Chondrocyte (in vitro differentiated cells): Measurements from ENCODE around the gene ELF1. TPM values are rescaled to one million over a fixed set of nuclear protein-coding genes. Genes with fewer than 3 reads are reported as not detected.
"Not testable (repeated sequence)": the region's sequence is repeated elsewhere in the genome, so short reads cannot be mapped to it uniquely, and the experiment has no call there.

Experiments
- DNase-seq: peaks from one replicate; pipeline ENCODE4 v3.0.0; 2021; ENCODE audit warnings: mixed read lengths, low spot score
- H3K27ac Mint-ChIP-seq: one replicate; pipeline ENCODE4 v1.8.0; 2021; ENCODE audit warnings: mild to moderate bottlenecking, moderate library complexity, mixed read lengths; ENCODE audit not compliant: unreplicated experiment
- H3K27me3 Mint-ChIP-seq: 2 replicates; pipeline ENCODE4 v1.8.0; 2021; ENCODE audit warnings: low read depth, mixed read lengths
- H3K36me3 Mint-ChIP-seq: 2 replicates; pipeline ENCODE4 v1.8.0; 2021; ENCODE audit warnings: low read depth, mixed read lengths
- H3K4me1 Mint-ChIP-seq: 2 replicates; pipeline ENCODE4 v1.8.0; 2021; ENCODE audit warnings: low read depth, mild to moderate bottlenecking, mixed read lengths
- H3K4me3 Mint-ChIP-seq: one replicate; pipeline ENCODE4 v1.8.0; 2021; ENCODE audit warnings: mild to moderate bottlenecking, moderate library complexity, mixed read lengths; ENCODE audit not compliant: unreplicated experiment
- H3K9me3 Mint-ChIP-seq: 2 replicates; pipeline ENCODE4 v1.8.0; 2021; ENCODE audit warnings: low read depth, mixed read lengths
- CTCF ChIP-seq: fragments of 200-600 bp; sonication (generic); IDR thresholded peaks from 2 replicates; pipeline ENCODE4 v1.5.0; 2021; ENCODE audit warnings: antibody characterized with exemption, mild to moderate bottlenecking, moderate library complexity
- total RNA-seq: library from RNA; stranded (reverse); gene quantifications from 3 replicates; pipeline ENCODE4 v1.2.1, GENCODE V29; 2021

The ELF1 gene
- total RNA-seq, 1 donor from 2014 or later: 45.8 TPM

- Mint-ChIP-seq H3K4me1 (peaks cover 41% of the 10 kb centered on the region), H3K27me3 (no peaks in the 10 kb centered on the region), H3K4me3 (no peak overlapping the region), H3K27ac (no peak overlapping the region), H3K36me3 (no peaks in the 10 kb centered on the region), H3K9me3 (no peaks in the 10 kb centered on the region)
- no peak for DNase-seq
- no peak for TF ChIP-seq CTCF
These were observed 38.7 kb downstream of the ELF1 start for GRCh38 chr13:40980461-40980860.

GRCh38 chr13:40979232-40979631 lies 39.9 kb downstream of the ELF1 start:
- H3K4me3 Mint-ChIP-seq: no peak overlapping the region
- H3K36me3 Mint-ChIP-seq: no peaks in the 10 kb centered on the region
- H3K27me3 Mint-ChIP-seq: no peaks in the 10 kb centered on the region
- no peaks in the 10 kb centered on the region for H3K9me3 Mint-ChIP-seq
- H3K27ac Mint-ChIP-seq: no peak overlapping the region
- H3K4me1 Mint-ChIP-seq: peaks cover 44% of the 10 kb centered on the region
- no peak for TF ChIP-seq CTCF
- DNase-seq: no peak

GRCh38 chr13:40978109-40978508 lies 41.0 kb downstream of the ELF1 start:
- not testable (repeated sequence) for H3K27ac Mint-ChIP-seq, H3K4me3 Mint-ChIP-seq, H3K27me3 Mint-ChIP-seq, DNase-seq, H3K9me3 Mint-ChIP-seq, H3K36me3 Mint-ChIP-seq
- peaks cover 33% of the 10 kb centered on the region for H3K4me1 Mint-ChIP-seq

GRCh38 chr13:40975441-40975840 lies 43.7 kb downstream of the ELF1 start:
- Mint-ChIP-seq H3K27ac (no peak overlapping the region), H3K4me3 (no peak overlapping the region)
- no peak for TF ChIP-seq CTCF

DNA sequence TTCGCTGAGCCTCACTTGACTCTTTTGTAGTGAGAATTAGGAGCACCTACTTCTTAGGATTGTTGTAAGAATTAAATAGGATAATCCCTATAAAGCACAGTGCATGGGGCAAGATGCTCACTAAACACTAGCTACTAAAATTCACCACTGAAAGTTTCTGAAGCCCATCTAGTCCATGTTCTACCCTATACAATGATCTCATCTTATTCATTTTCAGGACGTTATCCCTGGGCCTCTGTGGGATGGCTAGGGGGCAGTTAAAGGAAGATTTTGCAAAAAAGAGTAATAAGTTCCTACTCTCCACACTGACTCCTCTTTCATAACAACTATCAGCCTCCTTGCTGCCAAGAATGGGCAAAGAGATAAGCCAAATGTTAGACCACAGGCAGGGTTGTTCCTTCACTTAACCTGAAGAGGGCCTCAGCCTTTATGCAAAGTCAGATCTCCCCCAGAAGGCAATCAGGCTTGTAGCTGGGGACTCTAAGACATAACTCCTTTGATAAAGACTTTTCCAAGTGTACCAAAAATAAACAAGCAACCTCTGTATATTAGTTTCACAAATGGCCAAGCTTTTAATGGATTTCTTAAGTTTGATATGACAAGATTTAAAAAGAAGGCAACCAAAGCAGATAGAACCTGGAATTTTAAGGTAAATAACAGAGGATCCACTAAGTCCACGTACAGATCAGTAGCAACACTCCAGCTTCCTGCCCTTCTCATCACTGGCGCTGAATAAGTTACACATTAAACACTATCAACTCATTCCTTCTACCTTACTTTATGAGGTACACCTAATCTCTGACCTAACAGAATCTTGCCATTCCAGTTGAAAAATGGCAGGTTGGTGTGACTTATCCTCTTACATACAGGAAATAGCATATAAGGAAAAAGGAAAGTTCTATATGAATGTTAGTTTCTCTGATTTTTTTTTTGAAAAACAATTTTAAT lies 44.4 kb downstream of the ELF1 start:
- no peak overlapping the region for H3K27ac Mint-ChIP-seq
- H3K9me3 Mint-ChIP-seq: no peaks in the 10 kb centered on the region
- peaks cover 27% of the 10 kb centered on the region for H3K4me1 Mint-ChIP-seq
- no peak overlapping the region for H3K4me3 Mint-ChIP-seq
- no peaks in the 10 kb centered on the region for H3K36me3 Mint-ChIP-seq
- no peaks in the 10 kb centered on the region for H3K27me3 Mint-ChIP-seq
- TF ChIP-seq CTCF: peak; percentile 48
- no peak for DNase-seq

More at GRCh38 chr13:40975441-40975840, 43.7 kb downstream of the ELF1 start:
- DNase-seq: no peak
- no peaks in the 10 kb centered on the region for H3K9me3 Mint-ChIP-seq
- no peaks in the 10 kb centered on the region for H3K36me3 Mint-ChIP-seq
- H3K4me1 Mint-ChIP-seq: peaks cover 27% of the 10 kb centered on the region
- no peaks in the 10 kb centered on the region for H3K27me3 Mint-ChIP-seq
